Pancreas (tissue), 10 donors: ENCODE data around the gene GDI2. TPM values are rescaled to one million over a fixed set of nuclear protein-coding genes. Genes with fewer than 3 reads are reported as not detected.

Experiments
- ATAC-seq, 4 donors: fragments of 200-7000 bp; cut with Tn5 transposase; one replicate each; pipeline versions ENCODE4 v1.8.0 to v1.9.1; 2020; ENCODE audit warnings: mild to moderate bottlenecking in 4 of 4, moderate library complexity in 4 of 4
- DNase-seq, 6 donors: peaks; one replicate each; pipeline ENCODE4 v3.0.0-alpha.2; 2020
- FAIRE-seq: peaks from 2 replicates; lab custom pipeline; 2012; peaks lifted over from hg19 to GRCh38; lab: Jason Lieb, UNC
- H3K27ac ChIP-seq, 4 donors: fragments of 200-600 bp; sonication (generic); 1 replicate in 3 of 4; 2 replicates in 1 of 4; pipeline versions ENCODE4 v1.5.0 to v1.8.0; 2020
- H3K27me3 ChIP-seq, 4 donors: fragments of 200-600 bp; one replicate each; pipeline ENCODE4 v1.8.0; 2021
- H3K36me3 ChIP-seq, 3 donors: fragments of 200-600 bp; sonication (generic) in 1 of 3; one replicate each; pipeline versions ENCODE4 v1.5.0 to v1.8.0; 2020 to 2021
- H3K4me1 ChIP-seq, 3 donors: fragments of 200-600 bp; one replicate each; pipeline ENCODE4 v1.8.0; 2021
- H3K4me3 ChIP-seq, 4 donors: fragments of 200-600 bp; sonication (generic) in 2 of 4; one replicate each; pipeline versions ENCODE4 v1.5.0 to v1.8.0; 2020 to 2021
- H3K9me3 ChIP-seq, 4 donors: fragments of 200-600 bp; one replicate each; pipeline ENCODE4 v1.8.0; 2021
- CTCF ChIP-seq, 4 donors: fragments of 200-600 bp; sonication (generic) in 3 of 4; IDR thresholded peaks; one replicate each; pipeline versions ENCODE4 v1.5.0 to v1.8.0; 2021; ENCODE audit warnings: antibody characterized with exemption in 4 of 4
- WGBS, 2 donors: extraction: QIAGEN DNeasy Blood & Tissue Kit; methylation state at CpG; one replicate each; pipeline ENCODE4 v1.1.7; 2013; 5-methylcytosine and 5-hydroxymethylcytosine counted together
- intact Hi-C, 3 donors: fragments of 100-400 bp; cut with DNase I; formaldehyde crosslinking; loops; one replicate each; pipeline versions ENCODE4 v1.11.1 to v1.14.2; 2022
- polyA plus RNA-seq, 2 donors: library from polyadenylated mRNA; stranded (reverse); fragments of 200-250 nt; gene quantifications; one replicate each; pipeline ENCODE4 v1.2.3, GENCODE V29; 2013
- total RNA-seq, 6 donors: library from RNA; stranded (reverse); fragmentation: NEBNext Ultra II Directional in 4 of 6; extraction: Animal tissue kit (Norgen Biotek cat#: 25700) in 4 of 6; gene quantifications; one replicate each; pipeline versions ENCODE4 v1.2.1 to v1.2.4, GENCODE V29; 2021 to 2023
- donor health status: healthy with polysubstance abuse.
- donor health status: DM: no; HTN: no; CAD: no; lungs with moderate emphysema.
- donor health status: DM: no; HTN: no; CAD: no.
- donor health status: control.
- donor health status: control.
- donor health status: Bipolar disorder and iron deficiency.
- donor health status: DM: yes; HTN: yes; CAD: no.
- donor health status: DM: no; HTN: no; CAD: no.
- donor health status: DM: no; HTN: no; CAD: no.
- donor health status: DM: yes; HTN: yes; CAD: no.

The GDI2 gene
- total and polyA plus RNA-seq, 8 donors = 46.5 to 171 (median 129) TPM

- TF ChIP-seq CTCF (IDR thresholded peaks at IDR 0.05) = no peak
- intact Hi-C loops = no loop called here
- H3K27ac ChIP-seq = no peak overlapping the region
- H3K4me1 ChIP-seq = no peaks in the 10 kb centered on the region
- H3K36me3 ChIP-seq = peaks cover 0 to 13% (median 0%) of the 10 kb centered on the region in 3 donors
- H3K9me3 ChIP-seq = no peaks in the 10 kb centered on the region
- H3K27me3 ChIP-seq = no peaks in the 10 kb centered on the region
- DNase-seq (no peak), FAIRE-seq (no peak), ATAC-seq (no peak)
- WGBS, 2 donors = 94 to 97% methylated on average over 7 of the region's 7 CpGs
- H3K4me3 ChIP-seq = no peak overlapping the region
These were observed 93.1 kb downstream of the GDI2 start for GRCh38 chr10:5720182-5720581.

- H3K27ac ChIP-seq = no peak overlapping the region
- 97% methylated on average over 3 of the region's 3 CpGs for WGBS, 2 donors
These were observed 93.7 kb downstream of the GDI2 start for GRCh38 chr10:5719546-5719945.

More at GRCh38 chr10:5719546-5719945, 93.7 kb downstream of the GDI2 start:
- TF ChIP-seq CTCF (IDR thresholded peaks at IDR 0.05) = no peak
- Histone ChIP-seq H3K9me3 (no peaks in the 10 kb centered on the region), H3K27me3 (no peaks in the 10 kb centered on the region), H3K36me3 (peaks cover 0 to 9% (median 0%) of the 10 kb centered on the region in 3 donors), H3K4me3 (no peak overlapping the region), H3K4me1 (no peaks in the 10 kb centered on the region)
- FAIRE-seq (no peak), ATAC-seq (no peak), DNase-seq (no peak)
- intact Hi-C loops = no loop called here

Other genes with a start within 250 kb of the GDI2 start
- gene ASB13, start 146.8 kb downstream of the GDI2 start, total RNA-seq = 10 to 100 TPM in 3 of 6 donors, 1 to 10 TPM in 3; 8.7 to 17.6 (median 10.2) TPM
- gene ASB13, start 146.8 kb downstream of the GDI2 start, polyA plus RNA-seq = 10 to 100 TPM; 15.1 to 22.2 TPM
- 10 to 100 TPM; 24.4 to 36.9 (median 30.2) TPM for gene TASOR2, start 128.6 kb downstream of the GDI2 start, total RNA-seq
- gene TASOR2, start 128.6 kb downstream of the GDI2 start, polyA plus RNA-seq = 10 to 100 TPM; 10.7 to 11.9 TPM
- gene ANKRD16, start 76.5 kb upstream of the GDI2 start, total RNA-seq = 1 to 10 TPM; 3.0 to 5.5 (median 4.1) TPM
- gene ANKRD16, start 76.5 kb upstream of the GDI2 start, polyA plus RNA-seq = 1 to 10 TPM; 5.0 to 5.1 TPM
- gene FBH1, start 76.8 kb upstream of the GDI2 start, total RNA-seq = 10 to 100 TPM; 29.5 to 51.7 (median 35.2) TPM
- 10 to 100 TPM; 50.3 to 51.2 TPM for gene FBH1, start 76.8 kb upstream of the GDI2 start, polyA plus RNA-seq
- gene IL15RA, start 164.1 kb upstream of the GDI2 start, total RNA-seq = 10 to 100 TPM in 3 of 6 donors, 1 to 10 TPM in 3; 6.9 to 14.3 (median 11.0) TPM
- 10 to 100 TPM in 1 of 2 donors, 1 to 10 TPM in 1; 10.0 to 12.2 TPM for gene IL15RA, start 164.1 kb upstream of the GDI2 start, polyA plus RNA-seq
- gene IL2RA, start 248.9 kb upstream of the GDI2 start, total RNA-seq = 1 to 10 TPM in 1 of 6 donors, under 1 TPM in 4, not detected in 1; 0.12 to 1.1 (median 0.31) TPM
- gene IL2RA, start 248.9 kb upstream of the GDI2 start, polyA plus RNA-seq = under 1 TPM in 1 of 2 donors, not detected in 1; 0.11 TPM